Ishikawa (cell line): Measurements from ENCODE around the gene SRRM1.

Source experiments
- TCF12 ChIP-seq: IDR thresholded peaks from 2 replicates; pipeline ENCODE4 v1.6.1; 2012; ENCODE audit warnings: low read depth
- YY1 ChIP-seq: IDR thresholded peaks from 2 replicates; pipeline ENCODE4 v1.6.1; 2012; ENCODE audit warnings: low read depth

- TF ChIP-seq TCF12: no peak
- TF ChIP-seq YY1: no peak
These were observed 10.9 kb downstream of the SRRM1 start for GRCh38 chr1:24654010-24654409.
